GM12878 (cell line): ENCODE data around the gene FAM120B. TPM values are rescaled to one million over a fixed set of nuclear protein-coding genes. Genes with fewer than 3 reads are reported as not detected.

Experiments used
- BCL3 ChIP-seq: IDR thresholded peaks from 2 replicates; pipeline ENCODE4 v1.6.1; 2011; ENCODE audit warnings: borderline replicate concordance, low read depth, mild to moderate bottlenecking, moderate library complexity, low read length; ENCODE audit not compliant: insufficient read depth, poor library complexity, severe bottlenecking
- CBX5 ChIP-seq: sonication (generic); IDR thresholded peaks from 2 replicates; pipeline ENCODE4 v1.6.1; 2016; ENCODE audit warnings: low read depth, moderate library complexity, mild to moderate bottlenecking, inconsistent platforms
- CUX1 ChIP-seq: IDR thresholded peaks from 2 replicates; pipeline ENCODE4 v1.6.1; 2012; ENCODE audit warnings: improper control_type of control experiment, low read depth, low read length; ENCODE audit not compliant: insufficient replicate concordance
- NFIC ChIP-seq: IDR thresholded peaks from 2 replicates; pipeline ENCODE4 v1.6.1; 2012; ENCODE audit warnings: low read depth, mild to moderate bottlenecking, inconsistent platforms, low read length, moderate library complexity
- RUNX3 ChIP-seq: IDR thresholded peaks from 2 replicates; pipeline ENCODE4 v1.6.1; 2012; ENCODE audit warnings: low read length, inconsistent platforms
- STAT3 ChIP-seq: IDR thresholded peaks from 2 replicates; pipeline ENCODE4 v1.6.1; 2011; ENCODE audit warnings: low read depth, low read length, improper control_type of control experiment
- ZNF274 ChIP-seq: IDR thresholded peaks from one replicate; pipeline ENCODE4 v1.8.0; 2011; ENCODE audit not compliant: insufficient read length, insufficient read depth
- ZNF384 ChIP-seq: IDR thresholded peaks from 2 replicates; pipeline ENCODE4 v1.6.1; 2012; ENCODE audit warnings: low read depth, mild to moderate bottlenecking, low read length, improper control_type of control experiment, borderline replicate concordance
- polyA plus RNA-seq, 11 experiments: library from polyadenylated mRNA; depleted of rRNA in 4 of 11; unstranded in 6 of 11; stranded (reverse) in 5 of 11; fragments of >200 nt; fragmentation: Nextera tagmentation in 4 of 11; fragmentation: Illumina TruSeq in 1 of 11; extraction: Ambion mirVana in 4 of 11; extraction: Trizol in 1 of 11; gene quantifications; 1 replicate in 1 of 11; 2 replicates in 10 of 11; pipeline versions ENCODE4 v1.2.1 to v1.2.3, GENCODE V29; 2011 to 2016; ENCODE audit warnings: inconsistent platforms in 2 of 11, missing spikeins in 2 of 11, low read depth in 1 of 11
- total RNA-seq, 4 experiments: library from RNA; depleted of rRNA in 3 of 4; stranded (reverse); fragments of >200 nt in 3 of 4; fragmentation: Illumina TruSeq in 1 of 4; extraction: Trizol in 1 of 4; gene quantifications; 2 replicates each; pipeline versions ENCODE4 v1.2.1 to v1.2.3, GENCODE V29; 2013 to 2021

The FAM120B gene
- total and polyA plus RNA-seq, 10 of the 15 experiments (the other 5 are each of a cell fraction or from before 2014, with no cell fraction given): 3.3 to 21.6 (median 15.3) TPM

GRCh38 chr6:170292111-170292406, 14.5 kb upstream of the FAM120B start (continued):
- TF ChIP-seq BCL3 (no peak), CUX1 (no peak), RUNX3 (no peak), NFIC (no peak), ZNF384 (no peak), CBX5 (no peak), STAT3 (no peak), ZNF274 (no peak)
